ENCODE results near the gene KAT8. TPM values are rescaled to one million over a fixed set of nuclear protein-coding genes. Genes with fewer than 3 reads are reported as not detected.
A peak's percentile ranks its signal among the peaks of the same experiment; 100 is the strongest.

The KAT8 gene
- total RNA-seq, 4 donors from 2014 or later, result 41.5 to 89.4 (median 70.0) TPM

- Histone ChIP-seq H3K4me3 (peak within 1 kb of the TSS; percentile 76 to 96 (median 93)), H3K4me1 (peaks cover 4 to 30% (median 6%) of the 10 kb centered on the region in 4 donors)
Observed at GRCh38 chr16:31073970-31074813, 43.3 kb upstream of the KAT8 start, which contains the start of the genes ZNF646 and ZNF668. Gene ZNF646 (plus strand): TSS chr16:31074422. CDS start chr16:31076325, 1,903 bp downstream. Gene ZNF668 (minus strand): TSS chr16:31074240. CDS start chr16:31064459, 9,781 bp downstream.

GRCh38 chr16:31074814-31075183 lies 42.7 kb upstream of the KAT8 start:
- Histone ChIP-seq H3K36me3 (peaks cover 0 to 38% (median 0%) of the 10 kb centered on the region in 3 donors), H3K9me3 (no peaks in the 10 kb centered on the region), H3K4me3 (peak overlapping the region; percentile 76 to 96 (median 93)), H3K27ac (peak overlapping the region; percentile 89 to 96 (median 95)), H3K27me3 (no peaks in the 10 kb centered on the region), H3K4me1 (peaks cover 4 to 30% (median 6%) of the 10 kb centered on the region in 4 donors)
- DNase-seq, result no peak
- TF ChIP-seq CTCF (IDR thresholded peaks at IDR 0.05), result no peak
- TF ChIP-seq POLR2A (IDR thresholded peaks at IDR 0.05), result no peak

More at GRCh38 chr16:31073970-31074813, 43.3 kb upstream of the KAT8 start, which contains the start of the genes ZNF646 and ZNF668:
- TF ChIP-seq CTCF (IDR thresholded peaks at IDR 0.05) (peak in 1 of 6 experiments; percentile 12), POLR2A (IDR thresholded peaks at IDR 0.05) (peak; percentile 45 to 82)
- H3K27ac ChIP-seq, result peak within 1 kb of the TSS; percentile 89 to 96 (median 95)
- H3K9me3 ChIP-seq, result no peaks in the 10 kb centered on the region
- H3K27me3 ChIP-seq, result no peaks in the 10 kb centered on the region
- peak; percentile 98 to 100 (median 99) for DNase-seq
- peaks cover 0 to 32% (median 0%) of the 10 kb centered on the region in 3 donors for H3K36me3 ChIP-seq

GRCh38 chr16:31076319-31076718 lies 41.1 kb upstream of the KAT8 start:
- no peak for TF ChIP-seq CTCF (IDR thresholded peaks at IDR 0.05)
- no peak for TF ChIP-seq POLR2A (IDR thresholded peaks at IDR 0.05)
- no peak for DNase-seq
- peaks cover 0 to 52% (median 0%) of the 10 kb centered on the region in 3 donors for H3K36me3 ChIP-seq
- no peak overlapping the region for H3K27ac ChIP-seq
- H3K4me1 ChIP-seq, result peaks cover 4 to 30% (median 6%) of the 10 kb centered on the region in 4 donors
- H3K27me3 ChIP-seq, result no peaks in the 10 kb centered on the region
- no peak overlapping the region for H3K4me3 ChIP-seq
- no peaks in the 10 kb centered on the region for H3K9me3 ChIP-seq

- no peak for TF ChIP-seq CTCF (IDR thresholded peaks at IDR 0.05)
- TF ChIP-seq POLR2A (IDR thresholded peaks at IDR 0.05), result no peak
- H3K36me3 ChIP-seq, result peaks cover 0 to 57% (median 0%) of the 10 kb centered on the region in 3 donors
- no peak overlapping the region for H3K27ac ChIP-seq
- no peak overlapping the region for H3K4me3 ChIP-seq
- no peak for DNase-seq
- H3K27me3 ChIP-seq, result no peaks in the 10 kb centered on the region
- peaks cover 1 to 30% (median 5%) of the 10 kb centered on the region in 4 donors for H3K4me1 ChIP-seq
- no peaks in the 10 kb centered on the region for H3K9me3 ChIP-seq
Observed at GRCh38 chr16:31077024-31077423, 40.4 kb upstream of the KAT8 start.

GRCh38 chr16:31077592-31078396 lies 39.7 kb upstream of the KAT8 start:
- TF ChIP-seq POLR2A (IDR thresholded peaks at IDR 0.05), result no peak
- TF ChIP-seq CTCF (IDR thresholded peaks at IDR 0.05), result no peak
- DNase-seq, result peak in 1 of 3 donors; percentile 48
- peaks cover 0 to 60% (median 0%) of the 10 kb centered on the region in 3 donors for H3K36me3 ChIP-seq
- H3K27me3 ChIP-seq, result no peaks in the 10 kb centered on the region
- no peaks in the 10 kb centered on the region for H3K9me3 ChIP-seq
- H3K4me3 ChIP-seq, result no peak overlapping the region
- H3K27ac ChIP-seq, result no peak overlapping the region
- H3K4me1 ChIP-seq, result peaks cover 0 to 29% (median 2%) of the 10 kb centered on the region in 4 donors
